K562 (cell line): ENCODE results near the gene GANAB. TPM values are rescaled to one million over a fixed set of nuclear protein-coding genes. Genes with fewer than 3 reads are reported as not detected.

Source experiments
- CREM ChIP-seq: IDR thresholded peaks from 2 replicates; pipeline ENCODE4 v1.6.1; 2014; ENCODE audit warnings: antibody characterized with exemption, low read depth
- HMG20B ChIP-seq: fragments of 250-450 bp; sonication (Bioruptor Pico); IDR thresholded peaks from 2 replicates; pipeline ENCODE4 v1.5.0; 2021; ENCODE audit warnings: mild to moderate bottlenecking
- KLF13 ChIP-seq: fragments of 450-650 bp; IDR thresholded peaks from 2 replicates; pipeline ENCODE4 v1.6.1; 2016; ENCODE audit warnings: missing genetic modification characterization, low read depth, mild to moderate bottlenecking, missing compliant biosample characterization, moderate library complexity, borderline replicate concordance
- SIN3A ChIP-seq, 2 experiments: fragments of 150-350 bp in 1 of 2; IDR thresholded peaks; 2 replicates each; pipeline ENCODE4 v1.6.1; 2011 to 2016; ENCODE audit warnings: borderline replicate concordance in 2 of 2, low read depth in 2 of 2, low read length in 2 of 2, mild to moderate bottlenecking in 2 of 2, moderate library complexity in 2 of 2; ENCODE audit not compliant: control insufficient read depth in 1 of 2
- polyA plus RNA-seq, 8 experiments: library from polyadenylated mRNA; depleted of rRNA in 4 of 8; stranded (reverse) in 5 of 8; unstranded in 3 of 8; fragments of >200 nt; fragmentation: Nextera tagmentation in 2 of 8; fragmentation: Illumina TruSeq in 1 of 8; extraction: Ambion mirVana in 2 of 8; extraction: Trizol in 1 of 8; gene quantifications; 2 replicates each; pipeline versions ENCODE4 v1.2.1 to v1.2.3, GENCODE V29; 2011 to 2014; ENCODE audit warnings: inconsistent platforms in 1 of 8, missing spikeins in 1 of 8
- total RNA-seq, 7 experiments: library from RNA; depleted of rRNA in 6 of 7; stranded (reverse); fragments of >200 nt in 6 of 7; fragmentation: Illumina TruSeq in 2 of 7; extraction: Trizol in 2 of 7; gene quantifications; 2 replicates each; pipeline versions ENCODE4 v1.2.1 to v1.2.3, GENCODE V29; 2011 to 2021; ENCODE audit warnings: low replicate concordance in 1 of 7
- TF ChIP-seq, protein P1 (sequence below): fragments of 450-650 bp; IDR thresholded peaks from one replicate; pipeline ENCODE4 v1.6.1; 2018; ENCODE audit warnings: mild to moderate bottlenecking, moderate library complexity; ENCODE audit not compliant: partially characterized antibody
- TF ChIP-seq, protein P2 (sequence below): fragments of 450-650 bp; IDR thresholded peaks from 2 replicates; pipeline ENCODE4 v1.6.1; 2016; ENCODE audit warnings: mild to moderate bottlenecking

GANAB gene
- total and polyA plus RNA-seq, 9 of the 15 experiments (the other 6 are each of a cell fraction or from before 2014, with no cell fraction given): 6.5 to 284 (median 161) TPM

DNA sequence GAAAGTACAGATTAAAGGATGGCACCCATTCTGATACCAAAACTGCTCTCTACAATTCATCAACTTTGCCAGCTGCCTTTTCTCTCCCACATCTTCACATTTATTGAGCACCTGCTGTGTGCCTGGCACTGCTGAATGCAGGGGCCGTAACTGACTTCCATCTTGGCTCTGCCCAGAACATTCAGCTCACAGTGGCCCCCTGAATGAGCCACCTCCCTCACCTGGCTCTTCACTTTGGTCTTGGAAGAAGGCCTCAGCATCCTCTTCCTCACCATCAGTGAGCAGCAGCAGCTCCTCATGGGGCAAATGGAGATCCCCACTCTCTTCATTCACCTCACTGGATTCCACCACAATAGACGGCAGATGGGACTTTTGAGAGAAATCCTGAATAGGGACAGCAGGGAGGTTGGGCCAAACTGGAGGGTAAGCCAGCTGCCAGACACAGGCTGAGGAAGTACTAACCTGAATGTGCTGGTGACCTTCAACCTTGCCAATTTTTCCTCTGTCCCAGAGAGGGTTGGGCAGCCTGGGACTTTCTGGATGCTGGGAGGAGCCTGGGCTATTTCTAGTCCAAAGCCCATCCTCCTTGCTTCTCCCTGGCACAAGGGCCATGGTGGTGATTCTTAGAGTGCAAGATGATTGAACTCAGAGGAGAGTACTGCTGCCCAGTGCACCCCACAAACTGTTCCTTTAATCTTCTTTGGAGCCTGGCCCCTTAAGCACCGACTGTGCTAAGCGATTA lies 23.2 kb upstream of the GANAB start (continued):
- TF ChIP-seq, protein P1, sequence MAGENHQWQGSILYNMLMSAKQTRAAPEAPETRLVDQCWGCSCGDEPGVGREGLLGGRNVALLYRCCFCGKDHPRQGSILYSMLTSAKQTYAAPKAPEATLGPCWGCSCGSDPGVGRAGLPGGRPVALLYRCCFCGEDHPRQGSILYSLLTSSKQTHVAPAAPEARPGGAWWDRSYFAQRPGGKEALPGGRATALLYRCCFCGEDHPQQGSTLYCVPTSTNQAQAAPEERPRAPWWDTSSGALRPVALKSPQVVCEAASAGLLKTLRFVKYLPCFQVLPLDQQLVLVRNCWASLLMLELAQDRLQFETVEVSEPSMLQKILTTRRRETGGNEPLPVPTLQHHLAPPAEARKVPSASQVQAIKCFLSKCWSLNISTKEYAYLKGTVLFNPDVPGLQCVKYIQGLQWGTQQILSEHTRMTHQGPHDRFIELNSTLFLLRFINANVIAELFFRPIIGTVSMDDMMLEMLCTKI: no peak
- TF ChIP-seq CREM (no peak), HMG20B (CRISPR knock-in tag) (no peak), SIN3A (IDR thresholded peaks at IDR 0.05; ENCODE audit: borderline replicate concordance in 2 of 2, control insufficient read depth in 1 of 2, low read depth in 2 of 2, low read length in 2 of 2) (no peak), KLF13 (tag) (no peak)
- TF ChIP-seq, protein P2, sequence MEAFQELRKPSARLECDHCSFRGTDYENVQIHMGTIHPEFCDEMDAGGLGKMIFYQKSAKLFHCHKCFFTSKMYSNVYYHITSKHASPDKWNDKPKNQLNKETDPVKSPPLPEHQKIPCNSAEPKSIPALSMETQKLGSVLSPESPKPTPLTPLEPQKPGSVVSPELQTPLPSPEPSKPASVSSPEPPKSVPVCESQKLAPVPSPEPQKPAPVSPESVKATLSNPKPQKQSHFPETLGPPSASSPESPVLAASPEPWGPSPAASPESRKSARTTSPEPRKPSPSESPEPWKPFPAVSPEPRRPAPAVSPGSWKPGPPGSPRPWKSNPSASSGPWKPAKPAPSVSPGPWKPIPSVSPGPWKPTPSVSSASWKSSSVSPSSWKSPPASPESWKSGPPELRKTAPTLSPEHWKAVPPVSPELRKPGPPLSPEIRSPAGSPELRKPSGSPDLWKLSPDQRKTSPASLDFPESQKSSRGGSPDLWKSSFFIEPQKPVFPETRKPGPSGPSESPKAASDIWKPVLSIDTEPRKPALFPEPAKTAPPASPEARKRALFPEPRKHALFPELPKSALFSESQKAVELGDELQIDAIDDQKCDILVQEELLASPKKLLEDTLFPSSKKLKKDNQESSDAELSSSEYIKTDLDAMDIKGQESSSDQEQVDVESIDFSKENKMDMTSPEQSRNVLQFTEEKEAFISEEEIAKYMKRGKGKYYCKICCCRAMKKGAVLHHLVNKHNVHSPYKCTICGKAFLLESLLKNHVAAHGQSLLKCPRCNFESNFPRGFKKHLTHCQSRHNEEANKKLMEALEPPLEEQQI: no peak
